Activated B cell treated with CpG ODN at 0.5 μM for 24 hours (primary cell): ENCODE results near the gene VMA21. TPM values are rescaled to one million over a fixed set of nuclear protein-coding genes. Genes with fewer than 3 reads are reported as not detected.

ENCODE experiments used
- ATAC-seq: fragments of 200-7000 bp; cut with Tn5 transposase; one replicate; pipeline ENCODE4 v1.10.0; 2021; ENCODE audit warnings: low read depth, mild to moderate bottlenecking, moderate library complexity
- CTCF ChIA-PET: fragments of 350-600 bp; sonication (Branson Sonifier 250); formaldehyde crosslinking; loops from one replicate; lab custom pipeline; 2021; ENCODE audit warnings: antibody characterized with exemption; lab: Charles Lee
- POLR2A ChIA-PET: fragments of 350-600 bp; sonication (Branson Sonifier 250); formaldehyde crosslinking; loops from one replicate; lab custom pipeline; 2021; ENCODE audit warnings: antibody characterized with exemption; lab: Charles Lee
- DNase-seq: peaks from one replicate; pipeline ENCODE4 v3.0.0; 2022
- H3K27ac Mint-ChIP-seq: one replicate; pipeline ENCODE4 v1.8.0; 2020; ENCODE audit warnings: mixed read lengths
- H3K27me3 Mint-ChIP-seq: one replicate; pipeline ENCODE4 v1.8.0; 2021; ENCODE audit warnings: mixed read lengths
- H3K36me3 Mint-ChIP-seq: one replicate; pipeline ENCODE4 v1.8.0; 2021; ENCODE audit warnings: low read depth, mixed read lengths
- H3K4me1 Mint-ChIP-seq: one replicate; pipeline ENCODE4 v1.8.0; 2021; ENCODE audit warnings: mixed read lengths
- H3K4me3 Mint-ChIP-seq: one replicate; pipeline ENCODE4 v1.8.0; 2020; ENCODE audit warnings: mild to moderate bottlenecking, mixed read lengths
- H3K9me3 Mint-ChIP-seq: one replicate; pipeline ENCODE4 v1.8.0; 2020; ENCODE audit warnings: mixed read lengths
- intact Hi-C: fragments of 100-400 bp; cut with micrococcal nuclease; formaldehyde crosslinking; loops from one replicate; pipeline ENCODE4 v1.15.1; 2024
- total RNA-seq: library from RNA; stranded (reverse); gene quantifications from 2 replicates; pipeline ENCODE4 v1.2.3, GENCODE V29; 2022
- TF ChIP-seq, protein P1 (sequence below): fragments of 200-600 bp; IDR thresholded peaks from one replicate; pipeline ENCODE4 v1.8.0; 2022; ENCODE audit warnings: antibody characterized with exemption, mild to moderate bottlenecking

Gene VMA21
- total RNA-seq, 1 donor from 2014 or later: 26.5 TPM

DNA sequence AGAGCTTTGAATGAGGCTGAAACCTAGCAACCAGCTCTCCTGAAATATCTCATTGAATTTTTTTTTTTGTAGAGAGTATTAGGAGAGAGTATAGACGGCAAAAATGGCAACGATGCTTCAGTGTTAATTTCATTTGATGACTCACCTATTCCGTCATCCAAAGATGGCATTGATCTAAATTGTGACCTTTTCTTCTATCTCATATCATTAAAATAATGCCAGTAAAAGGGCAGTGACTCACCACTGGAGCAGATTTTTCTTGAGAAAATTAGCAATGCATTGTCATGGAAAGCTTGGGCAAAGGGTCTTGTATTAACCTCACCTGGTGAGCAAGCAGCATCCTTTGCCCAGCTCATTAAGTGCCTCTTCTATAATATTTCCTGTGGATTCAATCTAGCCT is 19.6 kb downstream of the VMA21 start:
- ChIA-PET CTCF (no interaction called here), POLR2A (no interaction called here)
- Mint-ChIP-seq H3K36me3 (no peaks in the 10 kb centered on the region), H3K9me3 (no peaks in the 10 kb centered on the region), H3K4me3 (no peak overlapping the region), H3K27ac (no peak overlapping the region), H3K27me3 (no peaks in the 10 kb centered on the region), H3K4me1 (no peaks in the 10 kb centered on the region)
- intact Hi-C loops: no loop called here
- ATAC-seq (no peak), DNase-seq (no peak)
- TF ChIP-seq, protein P1, sequence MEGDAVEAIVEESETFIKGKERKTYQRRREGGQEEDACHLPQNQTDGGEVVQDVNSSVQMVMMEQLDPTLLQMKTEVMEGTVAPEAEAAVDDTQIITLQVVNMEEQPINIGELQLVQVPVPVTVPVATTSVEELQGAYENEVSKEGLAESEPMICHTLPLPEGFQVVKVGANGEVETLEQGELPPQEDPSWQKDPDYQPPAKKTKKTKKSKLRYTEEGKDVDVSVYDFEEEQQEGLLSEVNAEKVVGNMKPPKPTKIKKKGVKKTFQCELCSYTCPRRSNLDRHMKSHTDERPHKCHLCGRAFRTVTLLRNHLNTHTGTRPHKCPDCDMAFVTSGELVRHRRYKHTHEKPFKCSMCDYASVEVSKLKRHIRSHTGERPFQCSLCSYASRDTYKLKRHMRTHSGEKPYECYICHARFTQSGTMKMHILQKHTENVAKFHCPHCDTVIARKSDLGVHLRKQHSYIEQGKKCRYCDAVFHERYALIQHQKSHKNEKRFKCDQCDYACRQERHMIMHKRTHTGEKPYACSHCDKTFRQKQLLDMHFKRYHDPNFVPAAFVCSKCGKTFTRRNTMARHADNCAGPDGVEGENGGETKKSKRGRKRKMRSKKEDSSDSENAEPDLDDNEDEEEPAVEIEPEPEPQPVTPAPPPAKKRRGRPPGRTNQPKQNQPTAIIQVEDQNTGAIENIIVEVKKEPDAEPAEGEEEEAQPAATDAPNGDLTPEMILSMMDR: no peak

DNA sequence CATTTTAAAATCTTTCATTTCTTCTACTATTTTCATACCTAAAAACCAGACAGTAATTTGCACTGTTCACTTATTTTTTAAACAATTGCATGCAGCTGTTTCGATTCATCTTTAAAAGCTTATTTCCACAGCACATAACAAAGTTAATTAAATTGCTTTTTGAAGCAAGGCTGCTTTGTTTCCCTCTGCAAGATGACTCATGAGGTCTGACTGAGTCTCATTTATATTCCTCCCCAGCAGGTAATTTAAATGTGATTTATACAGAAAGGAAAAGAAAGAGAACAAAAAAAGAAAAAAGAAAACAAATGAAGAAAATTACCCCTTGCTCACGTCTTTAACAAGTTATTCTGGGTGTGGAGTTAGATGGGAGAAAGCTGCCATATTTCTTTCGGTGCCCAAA is 22.8 kb downstream of the VMA21 start:
- no peaks in the 10 kb centered on the region for H3K27me3 Mint-ChIP-seq
- ChIA-PET CTCF (no interaction called here), POLR2A (no interaction called here)
- H3K27ac Mint-ChIP-seq: no peak overlapping the region
- DNase-seq (no peak), ATAC-seq (no peak)
- no peaks in the 10 kb centered on the region for H3K36me3 Mint-ChIP-seq
- H3K4me1 Mint-ChIP-seq: no peaks in the 10 kb centered on the region
- no peaks in the 10 kb centered on the region for H3K9me3 Mint-ChIP-seq
- no peak overlapping the region for H3K4me3 Mint-ChIP-seq
- intact Hi-C loops: no loop called here
- TF ChIP-seq, protein P1: no peak

DNA sequence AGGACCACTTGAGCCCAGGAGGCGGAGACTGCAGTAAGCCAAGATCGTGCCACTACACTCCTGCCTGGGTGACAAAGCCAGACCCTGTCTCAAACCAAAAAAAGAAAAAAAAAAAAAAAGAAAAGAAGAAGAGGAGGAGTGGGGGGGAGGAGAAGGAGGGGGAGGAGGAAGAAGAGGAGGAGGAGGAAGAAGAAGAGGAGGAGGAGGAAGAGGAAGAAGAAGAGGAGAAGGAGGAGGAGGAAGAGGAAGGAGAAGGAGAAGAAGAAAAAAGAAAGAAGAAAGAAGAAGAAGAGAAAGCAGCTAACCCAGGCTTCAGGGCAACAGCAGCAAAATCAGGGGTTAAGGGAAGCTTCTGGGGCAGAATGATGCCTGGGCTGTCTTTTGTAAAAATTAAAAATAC is 27.5 kb downstream of the VMA21 start:
- Mint-ChIP-seq H3K4me3 (no peak overlapping the region), H3K4me1 (no peaks in the 10 kb centered on the region), H3K27me3 (no peaks in the 10 kb centered on the region), H3K9me3 (no peaks in the 10 kb centered on the region), H3K36me3 (no peaks in the 10 kb centered on the region), H3K27ac (no peak overlapping the region)
- CTCF ChIA-PET: no interaction called here
- TF ChIP-seq, protein P1: no peak
- ATAC-seq: no peak
- DNase-seq: no peak
- POLR2A ChIA-PET: no interaction called here
- intact Hi-C loops: no loop called here

DNA sequence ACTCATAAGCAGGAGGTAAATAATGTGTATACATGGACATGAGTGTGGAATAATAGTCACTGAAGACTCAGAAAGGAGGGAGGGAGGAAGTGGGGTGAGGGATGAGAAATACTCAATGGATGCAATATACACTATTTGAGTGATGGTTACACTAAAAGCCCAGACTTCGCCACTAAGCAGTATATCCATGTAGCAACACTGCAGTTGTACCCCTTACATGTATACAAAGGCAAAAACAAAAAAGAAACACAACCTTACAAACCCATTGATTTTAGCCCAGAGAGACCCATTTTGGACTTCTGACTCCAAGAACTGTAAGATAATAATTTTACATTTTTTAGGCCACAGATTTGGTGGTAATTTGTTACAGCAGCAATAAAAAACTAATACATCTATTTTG is 51.5 kb downstream of the VMA21 start:
- POLR2A ChIA-PET: no interaction called here
- DNase-seq (no peak), ATAC-seq (no peak)
- H3K36me3 Mint-ChIP-seq: no peaks in the 10 kb centered on the region
- H3K4me3 Mint-ChIP-seq: no peak overlapping the region
- no peaks in the 10 kb centered on the region for H3K9me3 Mint-ChIP-seq
- H3K4me1 Mint-ChIP-seq: no peaks in the 10 kb centered on the region
- CTCF ChIA-PET: no interaction called here
- TF ChIP-seq, protein P1: no peak
- H3K27me3 Mint-ChIP-seq: no peaks in the 10 kb centered on the region
- intact Hi-C loops: no loop called here
- no peak overlapping the region for H3K27ac Mint-ChIP-seq

DNA sequence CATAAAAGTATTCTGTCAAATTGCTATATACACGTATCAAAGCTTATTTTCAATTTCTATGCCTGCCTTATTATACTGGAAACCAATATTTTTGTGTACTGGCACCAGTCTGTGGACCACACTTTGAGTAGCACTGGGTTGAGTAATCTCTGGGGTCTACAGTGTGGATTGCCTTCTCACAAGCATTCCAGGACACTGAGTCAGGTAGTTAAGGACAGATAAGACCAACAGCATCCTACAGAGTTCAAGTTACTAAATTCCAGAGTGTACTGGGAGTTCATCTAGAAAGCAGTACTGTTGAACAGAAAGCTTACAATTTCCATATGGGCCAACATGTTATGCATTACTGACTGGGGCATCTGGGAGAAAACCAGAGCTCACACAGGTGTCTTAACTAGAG is 61.8 kb downstream of the VMA21 start:
- H3K9me3 Mint-ChIP-seq: no peaks in the 10 kb centered on the region

More for the DNA sequence above, 61.8 kb downstream of the VMA21 start:
- DNase-seq (no peak), ATAC-seq (no peak)
- Mint-ChIP-seq H3K27me3 (no peaks in the 10 kb centered on the region), H3K27ac (no peak overlapping the region), H3K4me1 (no peaks in the 10 kb centered on the region), H3K36me3 (no peaks in the 10 kb centered on the region), H3K4me3 (no peak overlapping the region)
- intact Hi-C loops: no loop called here
- ChIA-PET CTCF (no interaction called here), POLR2A (no interaction called here)
- TF ChIP-seq, protein P1: no peak

Other genes starting within 250 kb of the VMA21 start
- not detected in 2 replicates for gene GPR50, start 220.6 kb upstream of the VMA21 start, total RNA-seq
- gene PASD1, start 166.5 kb downstream of the VMA21 start, total RNA-seq: not detected in 2 replicates